ENCODE measurements around the gene INSR. TPM values are rescaled to one million over a fixed set of nuclear protein-coding genes. Genes with fewer than 3 reads are reported as not detected.
"Not testable (repeated sequence)": the region's sequence is repeated elsewhere in the genome, so short reads cannot be mapped to it uniquely, and the experiment has no call there.

The INSR gene
- total RNA-seq, 8 experiments from 2014 or later, result 6.9 to 19.6 (median 14.1) TPM

DNA sequence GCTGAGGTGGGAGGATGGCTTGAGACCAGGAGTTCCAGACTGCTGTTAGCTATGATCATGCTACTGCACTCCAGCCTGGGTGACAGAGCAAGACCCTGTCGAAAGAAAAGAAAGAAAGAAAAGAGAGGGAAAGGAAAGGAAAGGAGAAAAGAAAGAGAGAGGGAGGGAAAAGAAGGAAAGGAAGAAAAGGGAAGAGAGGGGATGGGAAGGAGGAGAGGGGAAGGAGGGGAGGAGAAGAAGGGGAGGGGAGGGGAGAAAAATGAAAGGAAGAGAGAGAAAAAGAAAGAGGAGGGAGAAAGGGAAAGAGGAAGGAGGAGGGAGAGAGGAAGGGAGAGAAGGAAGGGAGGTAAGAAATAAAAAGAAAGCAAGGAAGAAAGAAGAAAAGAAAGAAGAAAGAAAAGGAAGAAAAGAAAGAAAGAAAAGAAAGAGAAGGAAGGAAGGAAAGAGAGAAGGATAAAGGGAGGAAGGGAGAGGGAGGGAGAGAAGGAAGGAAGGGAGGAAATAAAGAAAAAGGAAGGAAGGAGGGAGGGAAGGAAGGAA lies 44.1 kb downstream of the INSR start:
- in situ Hi-C loops (cut with MboI; ENCODE audit: low pct_unique_long_range_greater_than_20kb in 2 of 9, low sequenced_read_pairs in 9 of 9, unreplicated experiment in 9 of 9), result no loop called here
- H3K4me1 ChIP-seq (replicated peaks in 1 of 2), result no peaks in the 10 kb centered on the region
- 50 to 80% (median 80%) methylated on average over 1 of the region's 1 CpG; no CpG with 5 or more reads in 7 of the 10 experiments for WGBS, 10 experiments
- H3K4me3 ChIP-seq, result no peak overlapping the region
- no peak overlapping the region for H3K27ac ChIP-seq
- no peak for ATAC-seq (replicated peaks in 6 of 8)

- in situ Hi-C loops (cut with MboI; ENCODE audit: low pct_unique_long_range_greater_than_20kb in 2 of 9, low sequenced_read_pairs in 9 of 9, unreplicated experiment in 9 of 9), result no loop called here
- ATAC-seq (replicated peaks in 6 of 8), result no peak
- 79 to 100% (median 89%) methylated on average over 1 to 4 of the region's 4 CpGs for WGBS, 10 experiments
- Histone ChIP-seq H3K4me3 (no peak overlapping the region), H3K4me1 (replicated peaks in 1 of 2) (no peaks in the 10 kb centered on the region), H3K27ac (no peak overlapping the region)
These were observed 47.1 kb downstream of the INSR start for GRCh38 chr19:7247155-7247554.

GRCh38 chr19:7246601-7247000 lies 47.6 kb downstream of the INSR start:
- Histone ChIP-seq H3K4me3 (no peak overlapping the region), H3K27ac (no peak overlapping the region), H3K4me1 (replicated peaks in 1 of 2) (no peaks in the 10 kb centered on the region)
- in situ Hi-C loops (cut with MboI; ENCODE audit: low pct_unique_long_range_greater_than_20kb in 2 of 9, low sequenced_read_pairs in 9 of 9, unreplicated experiment in 9 of 9), result no loop called here
- no peak for ATAC-seq (replicated peaks in 6 of 8)
- 71 to 100% (median 84%) methylated on average over 1 to 2 of the region's 2 CpGs; no CpG with 5 or more reads in 2 of the 10 experiments for WGBS, 10 experiments

DNA sequence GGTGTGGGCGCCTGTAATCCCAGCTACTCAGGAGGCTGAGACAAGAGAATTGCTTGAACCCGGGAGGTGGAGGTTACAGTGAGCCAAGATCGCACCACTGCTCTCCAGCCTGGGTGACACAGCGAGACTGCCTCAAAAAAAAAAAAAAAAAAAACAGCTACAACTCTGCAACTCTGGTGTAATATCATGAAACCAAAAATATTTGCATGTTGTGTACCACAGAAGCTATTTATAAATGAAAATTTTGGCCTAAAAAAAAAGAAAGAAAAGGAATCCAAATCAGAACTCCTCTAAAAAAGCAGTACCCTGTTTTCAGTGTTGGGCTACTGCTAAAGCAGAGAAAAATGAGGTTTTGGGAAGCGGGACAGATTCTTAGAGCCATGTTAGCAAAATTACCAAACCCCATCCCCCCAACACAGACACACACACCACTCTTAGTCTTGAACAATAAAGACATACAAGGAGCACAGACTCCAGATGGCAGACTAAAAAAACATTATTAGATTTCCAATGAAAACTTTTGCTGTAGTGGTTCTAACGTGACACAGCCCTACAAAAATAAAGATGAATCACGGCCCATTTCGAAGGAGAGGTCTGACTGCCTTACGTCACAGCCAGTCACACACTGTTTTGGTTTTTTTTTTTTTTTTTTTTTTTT lies 51.5 kb downstream of the INSR start:
- in situ Hi-C loops (cut with MboI; ENCODE audit: low pct_unique_long_range_greater_than_20kb in 2 of 9, low sequenced_read_pairs in 9 of 9, unreplicated experiment in 9 of 9), result no loop called here
- H3K4me1 ChIP-seq (replicated peaks in 1 of 2), result no peaks in the 10 kb centered on the region
- ATAC-seq (replicated peaks in 6 of 8), result peak in 2 of 8 experiments; percentile 81 to 85
- WGBS, 10 experiments, result 14 to 100% (median 82%) methylated on average over 2 to 8 of the region's 9 CpGs; no CpG with 5 or more reads in 1 of the 10 experiments
- H3K4me3 ChIP-seq, result no peak overlapping the region
- H3K27ac ChIP-seq, result no peak overlapping the region

DNA sequence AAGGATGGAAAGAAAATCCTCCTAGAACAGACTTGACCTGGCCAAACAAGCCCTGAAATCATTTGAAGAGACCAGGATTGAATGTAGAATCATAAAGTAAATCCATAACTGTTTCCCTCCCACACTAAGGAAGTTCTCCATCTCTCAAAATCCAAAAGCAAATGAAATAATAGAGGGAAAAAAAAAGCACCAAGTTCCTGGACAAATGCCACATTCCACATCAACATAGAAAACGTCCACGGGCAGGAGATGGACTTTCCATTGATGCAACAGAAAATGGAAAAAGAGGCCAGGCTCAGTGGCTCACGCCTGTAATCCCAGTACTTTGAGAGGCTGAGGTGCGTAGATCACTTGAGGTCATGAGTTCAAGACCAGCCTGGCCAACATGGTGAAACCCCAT lies 56.2 kb downstream of the INSR start:
- 39 to 100% (median 72%) methylated on average over 1 to 4 of the region's 4 CpGs; no CpG with 5 or more reads in 3 of the 10 experiments for WGBS, 10 experiments
- no peak for ATAC-seq (replicated peaks in 6 of 8)
- Histone ChIP-seq H3K4me1 (replicated peaks in 1 of 2) (no peaks in the 10 kb centered on the region), H3K4me3 (no peak overlapping the region), H3K27ac (no peak overlapping the region)
- in situ Hi-C loops (cut with MboI; ENCODE audit: low pct_unique_long_range_greater_than_20kb in 2 of 9, low sequenced_read_pairs in 9 of 9, unreplicated experiment in 9 of 9), result no loop called here

- ATAC-seq (replicated peaks in 6 of 8), result no peak
- no peak overlapping the region for H3K4me3 ChIP-seq
- WGBS, 10 experiments, result 0 to 62% (median 48%) methylated on average over 1 to 5 of the region's 5 CpGs; no CpG with 5 or more reads in 2 of the 10 experiments
- H3K4me1 ChIP-seq (replicated peaks in 1 of 2), result no peaks in the 10 kb centered on the region
- in situ Hi-C loops (cut with MboI; ENCODE audit: low pct_unique_long_range_greater_than_20kb in 2 of 9, low sequenced_read_pairs in 9 of 9, unreplicated experiment in 9 of 9), result no loop called here
- H3K27ac ChIP-seq, result no peak overlapping the region
These were observed 58.1 kb downstream of the INSR start for GRCh38 chr19:7236153-7236552.

GRCh38 chr19:7230826-7231225 lies 63.4 kb downstream of the INSR start:
- no peaks in the 10 kb centered on the region for H3K4me1 ChIP-seq (replicated peaks in 1 of 2)
- no peak for ATAC-seq (replicated peaks in 6 of 8)
- in situ Hi-C loops (cut with MboI; ENCODE audit: low pct_unique_long_range_greater_than_20kb in 2 of 9, low sequenced_read_pairs in 9 of 9, unreplicated experiment in 9 of 9), result no loop called here
- H3K27ac ChIP-seq, result no peak overlapping the region
- 20 to 100% (median 80%) methylated on average over 1 to 8 of the region's 9 CpGs; no CpG with 5 or more reads in 3 of the 10 experiments for WGBS, 10 experiments
- H3K4me3 ChIP-seq, result no peak overlapping the region

- Histone ChIP-seq H3K4me3 (no peak overlapping the region), H3K4me1 (replicated peaks in 1 of 2) (no peaks in the 10 kb centered on the region), H3K27ac (no peak overlapping the region)
- in situ Hi-C loops (cut with MboI; ENCODE audit: low pct_unique_long_range_greater_than_20kb in 2 of 9, low sequenced_read_pairs in 9 of 9, unreplicated experiment in 9 of 9), result no loop called here
- no peak for ATAC-seq (replicated peaks in 6 of 8)
- 14 to 95% (median 79%) methylated on average over 1 to 4 of the region's 5 CpGs; no CpG with 5 or more reads in 2 of the 10 experiments for WGBS, 10 experiments
These were observed 64.5 kb downstream of the INSR start for GRCh38 chr19:7229735-7230134.

DNA sequence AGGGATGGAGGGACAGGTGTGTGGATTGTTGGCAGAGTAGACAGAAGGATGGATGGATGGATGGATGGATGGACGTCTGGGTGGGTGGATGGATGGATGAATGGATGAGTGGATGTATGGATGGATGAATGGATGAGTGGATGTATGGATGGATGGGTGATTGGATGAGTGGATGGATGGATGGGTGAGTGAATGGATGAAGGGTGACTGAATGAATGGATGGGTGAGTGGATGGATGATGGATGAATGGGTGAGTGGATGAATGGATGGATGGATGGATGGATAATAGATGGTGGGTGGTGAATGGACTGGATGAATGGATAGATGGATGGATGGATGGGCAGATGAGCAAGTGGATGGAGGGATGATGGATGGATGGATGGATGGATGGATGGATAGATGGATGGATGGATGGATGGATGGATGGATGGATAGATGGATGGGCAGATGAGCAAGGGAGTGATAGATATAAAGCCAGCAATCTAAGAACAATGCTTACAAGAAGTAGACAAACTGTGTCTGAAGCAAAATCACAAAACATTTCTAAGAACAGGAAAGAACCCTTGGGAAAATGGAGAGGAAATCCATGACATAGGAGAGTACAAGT lies 65.2 kb downstream of the INSR start:
- Histone ChIP-seq H3K4me3 (no peak overlapping the region), H3K4me1 (replicated peaks in 1 of 2) (no peaks in the 10 kb centered on the region), H3K27ac (no peak overlapping the region)
- WGBS, 10 experiments, result 0 to 100% (median 52%) methylated on average over 1 of the region's 1 CpG; no CpG with 5 or more reads in 2 of the 10 experiments
- no peak for ATAC-seq (replicated peaks in 6 of 8)
- in situ Hi-C loops (cut with MboI; ENCODE audit: low pct_unique_long_range_greater_than_20kb in 2 of 9, low sequenced_read_pairs in 9 of 9, unreplicated experiment in 9 of 9), result no loop called here

DNA sequence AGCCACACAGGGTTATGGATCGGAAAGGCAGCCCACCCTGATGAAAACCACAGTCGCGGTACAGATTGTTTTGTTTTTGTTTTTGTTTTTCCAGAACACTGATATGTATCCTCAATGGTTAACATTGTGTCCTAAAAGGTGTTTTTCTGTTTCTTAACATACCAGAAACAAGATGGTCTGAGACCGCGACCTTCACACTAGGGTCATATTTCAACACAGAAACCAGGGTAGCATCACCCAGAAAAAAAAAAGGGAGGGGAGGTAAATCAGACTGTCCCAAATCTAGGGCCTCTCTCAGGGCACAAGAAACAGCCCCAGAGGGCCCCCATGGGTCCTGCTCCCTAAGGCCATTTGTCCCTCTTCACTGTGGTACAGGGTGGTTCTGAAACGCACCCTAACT lies 66.5 kb downstream of the INSR start:
- H3K27ac ChIP-seq, result no peak overlapping the region
- no peak overlapping the region for H3K4me3 ChIP-seq
- in situ Hi-C loops (cut with MboI; ENCODE audit: low pct_unique_long_range_greater_than_20kb in 2 of 9, low sequenced_read_pairs in 9 of 9, unreplicated experiment in 9 of 9), result no loop called here
- no peak for ATAC-seq (replicated peaks in 6 of 8)
- no peaks in the 10 kb centered on the region for H3K4me1 ChIP-seq (replicated peaks in 1 of 2)
- WGBS, 10 experiments, result 69 to 100% (median 94%) methylated on average over 1 to 6 of the region's 6 CpGs

- H3K4me3 ChIP-seq; ATAC-seq (replicated peaks in 6 of 8); H3K4me1 ChIP-seq (replicated peaks in 1 of 2); in situ Hi-C loops (cut with MboI; ENCODE audit: low pct_unique_long_range_greater_than_20kb in 2 of 9, low sequenced_read_pairs in 9 of 9, unreplicated experiment in 9 of 9); H3K27ac ChIP-seq: not testable (repeated sequence)
- WGBS, 10 experiments, result 17 to 92% (median 83%) methylated on average over 1 to 5 of the region's 5 CpGs; no CpG with 5 or more reads in 1 of the 10 experiments
These were observed 67.1 kb downstream of the INSR start for GRCh38 chr19:7227149-7227548.

DNA sequence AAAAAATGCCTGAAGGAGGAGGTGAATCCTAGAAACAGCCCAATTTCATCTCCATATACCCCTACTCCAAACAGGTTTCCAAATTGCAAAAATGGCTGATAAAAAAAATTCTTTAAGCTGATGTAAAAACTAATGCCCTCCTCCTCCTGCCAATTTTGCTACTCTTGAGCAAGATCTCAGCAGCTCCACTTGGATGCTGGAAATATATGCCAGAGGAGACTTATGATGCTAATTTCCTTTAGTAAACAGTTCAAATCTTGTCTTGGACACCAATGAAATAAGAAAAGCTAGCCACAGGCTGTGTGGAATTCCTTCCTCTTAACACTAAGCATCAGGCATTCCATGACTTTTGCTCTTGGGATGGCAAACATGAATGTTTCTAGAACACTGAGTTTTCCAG lies 67.5 kb downstream of the INSR start:
- in situ Hi-C loops (cut with MboI; ENCODE audit: low pct_unique_long_range_greater_than_20kb in 2 of 9, low sequenced_read_pairs in 9 of 9, unreplicated experiment in 9 of 9), result no loop called here
- ATAC-seq (replicated peaks in 6 of 8), result no peak
- Histone ChIP-seq H3K27ac (no peak overlapping the region), H3K4me3 (no peak overlapping the region), H3K4me1 (replicated peaks in 1 of 2) (no peaks in the 10 kb centered on the region)

GRCh38 chr19:7225741-7226140 lies 68.5 kb downstream of the INSR start:
- H3K4me1 ChIP-seq (replicated peaks in 1 of 2), result no peaks in the 10 kb centered on the region
- H3K27ac ChIP-seq, result no peak overlapping the region
- in situ Hi-C loops (cut with MboI; ENCODE audit: low pct_unique_long_range_greater_than_20kb in 2 of 9, low sequenced_read_pairs in 9 of 9, unreplicated experiment in 9 of 9), result no loop called here
- ATAC-seq (replicated peaks in 6 of 8), result no peak
- 74 to 100% (median 80%) methylated on average over 1 to 2 of the region's 10 CpGs; no CpG with 5 or more reads in 7 of the 10 experiments for WGBS, 10 experiments
- H3K4me3 ChIP-seq, result no peak overlapping the region

All from motor neuron (in vitro differentiated cells).